Activated CD8-positive, alpha-beta T cell treated with anti-CD3 and anti-CD28 coated beads for 36 hours (primary cell): ENCODE data around the gene PFDN6. TPM values are rescaled to one million over a fixed set of nuclear protein-coding genes. Genes with fewer than 3 reads are reported as not detected.
A peak's percentile ranks its signal among the peaks of the same experiment; 100 is the strongest.

Source experiments
- ATAC-seq: fragments of 200-7000 bp; cut with Tn5 transposase; one replicate; pipeline ENCODE4 v1.10.0; 2021; ENCODE audit warnings: mild to moderate bottlenecking, moderate library complexity
- CTCF ChIA-PET: fragments of 350-600 bp; sonication (Branson Sonifier 250); formaldehyde crosslinking; loops from one replicate; lab custom pipeline; 2021; ENCODE audit warnings: antibody characterized with exemption; lab: Charles Lee
- POLR2A ChIA-PET: fragments of 350-600 bp; sonication (Branson Sonifier 250); formaldehyde crosslinking; loops from one replicate; lab custom pipeline; 2021; ENCODE audit warnings: antibody characterized with exemption; lab: Charles Lee
- DNase-seq: peaks from one replicate; pipeline ENCODE4 v3.0.0-alpha.2; 2020
- H3K27ac Mint-ChIP-seq: one replicate; pipeline ENCODE4 v1.8.0; 2021; ENCODE audit warnings: mild to moderate bottlenecking, mixed read lengths
- H3K27me3 Mint-ChIP-seq: one replicate; pipeline ENCODE4 v1.8.0; 2021; ENCODE audit warnings: mixed read lengths
- H3K36me3 Mint-ChIP-seq: one replicate; pipeline ENCODE4 v1.8.0; 2021; ENCODE audit warnings: low read depth, mixed read lengths
- H3K4me1 Mint-ChIP-seq: one replicate; pipeline ENCODE4 v1.8.0; 2021; ENCODE audit warnings: low read depth, mixed read lengths
- H3K4me3 Mint-ChIP-seq: one replicate; pipeline ENCODE4 v1.8.0; 2021; ENCODE audit warnings: mild to moderate bottlenecking, moderate library complexity, mixed read lengths
- H3K9me3 Mint-ChIP-seq: one replicate; pipeline ENCODE4 v1.8.0; 2021; ENCODE audit warnings: mixed read lengths
- CTCF ChIP-seq: fragments of 200-600 bp; IDR thresholded peaks from one replicate; pipeline ENCODE4 v1.8.0; 2022; ENCODE audit warnings: antibody characterized with exemption, mild to moderate bottlenecking
- intact Hi-C: fragments of 100-400 bp; cut with micrococcal nuclease; formaldehyde crosslinking; loops from one replicate; pipeline ENCODE4 v1.10.0; 2022
- total RNA-seq, 2 experiments: library from RNA; stranded (reverse); gene quantifications; one replicate each; pipeline ENCODE4 v1.2.3, GENCODE V29; 2021

Gene PFDN6
- total RNA-seq, 2 experiments from 2014 or later: 78.1 to 92.3 TPM

GRCh38 chr6:33294086-33294823 lies 4.9 kb downstream of the PFDN6 start:
- ATAC-seq: no peak
- Mint-ChIP-seq H3K27ac (peak overlapping the region; percentile 18), H3K9me3 (no peaks in the 10 kb centered on the region), H3K4me1 (peaks cover 25% of the 10 kb centered on the region), H3K27me3 (no peaks in the 10 kb centered on the region), H3K4me3 (no peak overlapping the region), H3K36me3 (peaks cover 28% of the 10 kb centered on the region)
- intact Hi-C loops: no loop called here
- DNase-seq: no peak
- ChIA-PET POLR2A (interaction anchor here (13.9 kb wide), 1 partner anchor 16 kb away, joined by 261 read pairs; the partner anchor contains the start of gene B3GALT4), CTCF (interaction anchor here (1.0 kb wide), 1 partner anchor 17 kb away, joined by 3 read pairs; the partner anchor contains the start of gene B3GALT4)
- no peak for TF ChIP-seq CTCF

- H3K27me3 Mint-ChIP-seq: no peaks in the 10 kb centered on the region
- intact Hi-C loops: no loop called here
- DNase-seq: no peak
- ChIA-PET POLR2A (interaction anchor here (0.8 to 13.9 kb wide), 5 partner anchors 15 to 25 kb away, joined by 3 to 261 read pairs (median 52); partner anchors contain the start of genes B3GALT4, RPS18, TAPBP and VPS52), CTCF (interaction anchor here (0.8 to 1.1 kb wide), 2 partner anchors 19 to 22 kb away, joined by 3 to 4 read pairs; partner anchors contain the start of genes B3GALT4 and ZBTB22)
- ATAC-seq: no peak
- H3K9me3 Mint-ChIP-seq: no peaks in the 10 kb centered on the region
- no peak overlapping the region for H3K4me3 Mint-ChIP-seq
- H3K36me3 Mint-ChIP-seq: peaks cover 32% of the 10 kb centered on the region
- no peak overlapping the region for H3K27ac Mint-ChIP-seq
- peaks cover 29% of the 10 kb centered on the region for H3K4me1 Mint-ChIP-seq
- TF ChIP-seq CTCF: no peak
Observed at GRCh38 chr6:33295621-33296369, 6.4 kb downstream of the PFDN6 start.

- CTCF ChIA-PET: interaction anchor here (0.8 to 1.2 kb wide), 3 partner anchors 11 to 20 kb away, joined by 3 read pairs; partner anchors contain the start of gene B3GALT4
- H3K27ac Mint-ChIP-seq: peak overlapping the region; percentile 63
Observed at GRCh38 chr6:33296797-33297405, 7.5 kb downstream of the PFDN6 start.

GRCh38 chr6:33297406-33297955 lies 8.1 kb downstream of the PFDN6 start:
- H3K4me1 Mint-ChIP-seq: peaks cover 29% of the 10 kb centered on the region
- no peaks in the 10 kb centered on the region for H3K9me3 Mint-ChIP-seq
- intact Hi-C loops: no loop called here
- TF ChIP-seq CTCF: no peak
- ChIA-PET POLR2A (interaction anchor here (0.6 to 13.9 kb wide), 6 partner anchors 9 to 105 kb away, joined by 6 to 261 read pairs (median 64); partner anchors contain the start of genes B3GALT4, PFDN6, RPS18 and TAPBP), CTCF (interaction anchor here (0.8 to 1.2 kb wide), 2 partner anchors 12 to 13 kb away, joined by 3 read pairs; no protein-coding TSS in a partner anchor)
- H3K36me3 Mint-ChIP-seq: peaks cover 29% of the 10 kb centered on the region
- H3K27ac Mint-ChIP-seq: peak overlapping the region; percentile 67
- ATAC-seq (no peak), DNase-seq (no peak)
- H3K27me3 Mint-ChIP-seq: no peaks in the 10 kb centered on the region
- H3K4me3 Mint-ChIP-seq: peak overlapping the region; percentile 97

More at GRCh38 chr6:33296797-33297405, 7.5 kb downstream of the PFDN6 start:
- Mint-ChIP-seq H3K4me1 (peaks cover 29% of the 10 kb centered on the region), H3K9me3 (no peaks in the 10 kb centered on the region), H3K27me3 (no peaks in the 10 kb centered on the region), H3K4me3 (peak overlapping the region; percentile 97), H3K36me3 (peaks cover 34% of the 10 kb centered on the region)
- intact Hi-C loops: no loop called here
- TF ChIP-seq CTCF: no peak
- POLR2A ChIA-PET: interaction anchor here (0.6 to 13.9 kb wide), 6 partner anchors 8 to 106 kb away, joined by 6 to 261 read pairs (median 64); partner anchors contain the start of genes B3GALT4, PFDN6, RPS18 and TAPBP
- ATAC-seq (no peak), DNase-seq (no peak)
